Suprapubic skin (tissue), 4 donors: ENCODE data around the gene CREB3L4. TPM values are rescaled to one million over a fixed set of nuclear protein-coding genes. Genes with fewer than 3 reads are reported as not detected.

ENCODE experiments used
- DNase-seq, 2 donors: peaks; one replicate each; pipeline ENCODE4 v3.0.0-alpha.2; 2019; ENCODE audit warnings: low spot score in 2 of 2
- H3K27ac ChIP-seq: fragments of 200-600 bp; sonication (generic); one replicate; pipeline ENCODE4 v1.5.1; 2019
- H3K27me3 ChIP-seq: fragments of 200-600 bp; sonication (generic); one replicate; pipeline ENCODE4 v1.5.1; 2019
- H3K36me3 ChIP-seq: fragments of 200-600 bp; sonication (generic); one replicate; pipeline ENCODE4 v1.5.1; 2019
- H3K4me1 ChIP-seq: fragments of 200-600 bp; sonication (generic); one replicate; pipeline ENCODE4 v1.5.1; 2019
- H3K4me3 ChIP-seq: fragments of 200-600 bp; sonication (generic); one replicate; pipeline ENCODE4 v1.5.1; 2019; ENCODE audit warnings: mild to moderate bottlenecking
- H3K9me3 ChIP-seq: fragments of 200-600 bp; sonication (generic); one replicate; pipeline ENCODE4 v1.5.1; 2019
- EP300 ChIP-seq: sonication (generic); formaldehyde crosslinking; IDR thresholded peaks from one replicate; pipeline ENCODE4 v1.6.1; 2017; ENCODE audit warnings: antibody characterized with exemption
- POLR2A ChIP-seq, 2 donors: fragments of 450-650 bp; IDR thresholded peaks; one replicate each; pipeline ENCODE4 v1.6.1; 2017; ENCODE audit warnings: antibody characterized with exemption in 2 of 2, mild to moderate bottlenecking in 2 of 2, moderate library complexity in 2 of 2
- POLR2AphosphoS5 ChIP-seq, 3 donors: sonication (generic); formaldehyde crosslinking; IDR thresholded peaks; one replicate each; pipeline ENCODE4 v1.6.1; 2017; ENCODE audit warnings: antibody characterized with exemption in 3 of 3
- WGBS: methylation state at CpG from one replicate; pipeline ENCODE4 v1.1.5; 2018; 5-methylcytosine and 5-hydroxymethylcytosine counted together
- total RNA-seq, 4 donors: library from RNA; depleted of rRNA; stranded (reverse); fragments of >200 nt; gene quantifications; one replicate each; pipeline ENCODE4 v1.1.0, GENCODE V29; 2016
- TF ChIP-seq, protein P1 (sequence below), 2 donors: fragments of 200-600 bp in 1 of 2; fragments of 450-650 bp in 1 of 2; sonication (generic) in 1 of 2; IDR thresholded peaks; one replicate each; pipeline ENCODE4 v1.5.1; 2016 to 2019; ENCODE audit warnings: antibody characterized with exemption in 2 of 2, mild to moderate bottlenecking in 1 of 2, moderate library complexity in 1 of 2

Gene CREB3L4
- total RNA-seq, 4 donors from 2014 or later = 16.6 to 41.0 (median 20.3) TPM

DNA sequence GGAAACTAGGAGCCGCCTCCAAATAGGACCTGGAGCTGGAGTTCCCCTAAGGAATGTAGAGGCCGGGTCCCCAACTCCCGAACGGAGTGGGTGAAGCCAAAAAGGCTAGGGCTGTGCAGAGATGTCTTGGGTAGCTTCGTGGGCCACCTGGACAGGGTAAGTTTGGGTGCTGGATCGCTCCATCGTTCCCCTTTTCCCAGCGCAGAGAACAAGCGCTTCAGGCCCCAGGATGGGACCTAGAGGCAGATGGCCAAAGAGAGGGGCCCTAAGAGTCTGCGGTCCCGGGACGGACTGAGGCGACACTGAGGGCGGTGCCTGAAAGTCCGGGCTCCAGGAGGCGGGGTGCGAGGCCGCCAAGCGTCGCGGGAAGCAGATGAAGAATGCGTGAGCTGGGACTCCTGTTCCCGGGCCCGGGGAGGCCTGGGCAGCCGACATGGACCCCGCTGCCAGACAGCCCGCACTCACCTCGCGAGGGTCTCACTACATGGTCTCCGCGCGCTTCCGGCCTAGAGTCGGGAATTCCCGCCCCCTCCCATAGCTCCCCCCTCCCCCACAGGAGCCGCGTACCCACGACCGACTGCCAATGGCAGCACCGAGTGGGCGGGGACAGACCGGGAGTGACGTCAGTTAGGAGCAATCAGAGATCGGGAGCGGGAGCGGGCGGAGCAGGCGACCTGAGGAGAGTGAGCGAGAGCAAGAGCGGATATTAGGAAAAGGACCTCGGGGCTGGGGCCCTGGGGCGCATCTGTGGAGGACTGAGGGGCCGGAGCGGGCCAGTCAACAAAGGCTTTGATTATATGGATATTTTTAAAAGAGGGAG is 4.5 kb upstream of the CREB3L4 start, which contains the start of gene SLC39A1:
TSS of gene SLC39A1 (minus strand) at position 508 of the 820 bp plus-strand sequence. CDS start 822 bp downstream, outside the sequence.
- peaks cover 73% of the 10 kb centered on the region for H3K4me1 ChIP-seq
- peak within 1 kb of the TSS; percentile 95 for H3K27ac ChIP-seq
- H3K27me3 ChIP-seq = no peaks in the 10 kb centered on the region
- H3K4me3 ChIP-seq = peak within 1 kb of the TSS; percentile 70
- TF ChIP-seq, protein P1, sequence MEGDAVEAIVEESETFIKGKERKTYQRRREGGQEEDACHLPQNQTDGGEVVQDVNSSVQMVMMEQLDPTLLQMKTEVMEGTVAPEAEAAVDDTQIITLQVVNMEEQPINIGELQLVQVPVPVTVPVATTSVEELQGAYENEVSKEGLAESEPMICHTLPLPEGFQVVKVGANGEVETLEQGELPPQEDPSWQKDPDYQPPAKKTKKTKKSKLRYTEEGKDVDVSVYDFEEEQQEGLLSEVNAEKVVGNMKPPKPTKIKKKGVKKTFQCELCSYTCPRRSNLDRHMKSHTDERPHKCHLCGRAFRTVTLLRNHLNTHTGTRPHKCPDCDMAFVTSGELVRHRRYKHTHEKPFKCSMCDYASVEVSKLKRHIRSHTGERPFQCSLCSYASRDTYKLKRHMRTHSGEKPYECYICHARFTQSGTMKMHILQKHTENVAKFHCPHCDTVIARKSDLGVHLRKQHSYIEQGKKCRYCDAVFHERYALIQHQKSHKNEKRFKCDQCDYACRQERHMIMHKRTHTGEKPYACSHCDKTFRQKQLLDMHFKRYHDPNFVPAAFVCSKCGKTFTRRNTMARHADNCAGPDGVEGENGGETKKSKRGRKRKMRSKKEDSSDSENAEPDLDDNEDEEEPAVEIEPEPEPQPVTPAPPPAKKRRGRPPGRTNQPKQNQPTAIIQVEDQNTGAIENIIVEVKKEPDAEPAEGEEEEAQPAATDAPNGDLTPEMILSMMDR (IDR thresholded peaks at IDR 0.05) = no peak
- no peak for TF ChIP-seq EP300
- TF ChIP-seq POLR2A (IDR thresholded peaks at IDR 0.05) = peak in 1 of 2 donors; percentile 54
- peak in 1 of 3 donors; percentile 54 for TF ChIP-seq POLR2AphosphoS5 (IDR thresholded peaks at IDR 0.05)
- peak; percentile 99 for DNase-seq
- no peaks in the 10 kb centered on the region for H3K9me3 ChIP-seq
- H3K36me3 ChIP-seq = peaks cover 16% of the 10 kb centered on the region
- WGBS = under 1% methylated on average over 46 of the region's 54 CpGs

DNA sequence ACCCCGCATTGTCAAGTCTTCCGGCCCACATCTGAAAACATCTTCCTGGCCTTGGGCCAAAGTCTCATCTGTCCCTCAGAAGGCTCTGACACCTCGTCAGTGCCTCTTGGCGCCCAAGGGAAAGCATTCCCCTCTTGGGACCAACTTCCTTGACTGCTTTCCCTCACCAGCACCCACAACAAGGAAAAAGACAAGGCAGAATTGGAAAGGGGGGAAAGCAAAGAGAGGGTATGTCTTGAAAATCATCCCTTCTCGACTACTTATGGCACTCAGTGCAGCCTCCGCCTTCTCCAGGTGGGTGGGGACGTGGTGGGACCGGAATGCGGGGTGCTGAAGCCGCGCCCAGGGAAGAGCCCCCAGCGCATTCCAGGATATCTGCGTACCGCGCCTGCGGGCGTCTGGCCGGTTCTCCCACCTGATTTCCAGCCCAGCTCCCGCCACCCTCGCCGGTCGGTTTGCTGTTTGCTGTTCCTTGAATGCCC is 3.8 kb upstream of the CREB3L4 start:
- DNase-seq = peak; percentile 78 to 82
- no peak for TF ChIP-seq POLR2A (IDR thresholded peaks at IDR 0.05)
- TF ChIP-seq, protein P1 (IDR thresholded peaks at IDR 0.05) = no peak
- TF ChIP-seq EP300 = no peak
- no peak for TF ChIP-seq POLR2AphosphoS5 (IDR thresholded peaks at IDR 0.05)
- peak overlapping the region; percentile 95 for H3K27ac ChIP-seq
- no peaks in the 10 kb centered on the region for H3K9me3 ChIP-seq
- 1% methylated on average over 22 of the region's 22 CpGs for WGBS
- H3K36me3 ChIP-seq = peaks cover 16% of the 10 kb centered on the region
- H3K4me3 ChIP-seq = peak overlapping the region; percentile 70
- H3K27me3 ChIP-seq = no peaks in the 10 kb centered on the region
- H3K4me1 ChIP-seq = peaks cover 74% of the 10 kb centered on the region

DNA sequence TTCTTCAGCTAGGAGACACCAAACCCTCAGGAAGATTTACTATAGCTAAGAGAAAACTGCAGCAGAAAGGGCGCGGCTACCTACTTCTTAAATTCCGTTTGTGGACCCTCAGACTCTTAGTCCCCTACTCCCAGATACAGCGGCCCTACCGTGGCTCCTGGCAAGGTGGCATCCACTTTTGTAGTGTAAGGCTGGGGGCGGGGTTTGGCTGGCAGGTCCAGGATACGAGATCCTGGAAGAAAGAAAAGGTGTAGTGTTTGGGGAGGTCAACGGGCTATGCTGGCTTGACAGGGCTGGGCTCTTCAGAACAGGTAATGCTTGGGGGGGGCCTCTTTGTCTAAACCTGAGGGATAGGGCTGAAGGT is 280 bp downstream of the CREB3L4 start:
- Histone ChIP-seq H3K4me1 (peaks cover 36% of the 10 kb centered on the region), H3K4me3 (peak overlapping the region; percentile 52), H3K27me3 (no peaks in the 10 kb centered on the region), H3K27ac (peak overlapping the region; percentile 93), H3K9me3 (no peaks in the 10 kb centered on the region), H3K36me3 (peaks cover 5% of the 10 kb centered on the region)
- peak; percentile 81 to 88 for DNase-seq
- WGBS = under 1% methylated on average over 8 of the region's 8 CpGs
- TF ChIP-seq POLR2A (IDR thresholded peaks at IDR 0.05) = no peak
- TF ChIP-seq, protein P1 (IDR thresholded peaks at IDR 0.05) = no peak
- no peak for TF ChIP-seq EP300
- no peak for TF ChIP-seq POLR2AphosphoS5 (IDR thresholded peaks at IDR 0.05)

DNA sequence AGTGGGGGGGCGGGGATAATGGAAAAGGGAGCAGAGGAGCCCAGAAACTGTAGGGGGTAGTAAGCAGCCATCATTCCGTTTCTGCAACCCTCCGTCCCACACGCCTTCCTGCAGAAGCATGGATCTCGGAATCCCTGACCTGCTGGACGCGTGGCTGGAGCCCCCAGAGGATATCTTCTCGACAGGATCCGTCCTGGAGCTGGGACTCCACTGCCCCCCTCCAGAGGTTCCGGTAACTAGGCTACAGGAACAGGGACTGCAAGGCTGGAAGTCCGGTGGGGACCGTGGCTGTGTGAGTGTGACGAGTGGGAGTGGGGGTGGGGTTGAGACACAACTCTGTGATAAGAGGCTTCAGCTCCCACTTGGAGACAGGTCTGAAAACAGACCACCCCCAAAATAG is 706 bp downstream of the CREB3L4 start:
- no peaks in the 10 kb centered on the region for H3K27me3 ChIP-seq
- peaks cover 35% of the 10 kb centered on the region for H3K4me1 ChIP-seq
- 0% methylated on average over 11 of the region's 13 CpGs for WGBS
- H3K36me3 ChIP-seq = peaks cover 9% of the 10 kb centered on the region
- no peak for DNase-seq
- peak overlapping the region; percentile 93 for H3K27ac ChIP-seq
- no peaks in the 10 kb centered on the region for H3K9me3 ChIP-seq
- TF ChIP-seq POLR2AphosphoS5 (IDR thresholded peaks at IDR 0.05) = no peak
- no peak for TF ChIP-seq POLR2A (IDR thresholded peaks at IDR 0.05)
- TF ChIP-seq EP300 = no peak
- TF ChIP-seq, protein P1 (IDR thresholded peaks at IDR 0.05) = no peak
- peak overlapping the region; percentile 52 for H3K4me3 ChIP-seq

DNA sequence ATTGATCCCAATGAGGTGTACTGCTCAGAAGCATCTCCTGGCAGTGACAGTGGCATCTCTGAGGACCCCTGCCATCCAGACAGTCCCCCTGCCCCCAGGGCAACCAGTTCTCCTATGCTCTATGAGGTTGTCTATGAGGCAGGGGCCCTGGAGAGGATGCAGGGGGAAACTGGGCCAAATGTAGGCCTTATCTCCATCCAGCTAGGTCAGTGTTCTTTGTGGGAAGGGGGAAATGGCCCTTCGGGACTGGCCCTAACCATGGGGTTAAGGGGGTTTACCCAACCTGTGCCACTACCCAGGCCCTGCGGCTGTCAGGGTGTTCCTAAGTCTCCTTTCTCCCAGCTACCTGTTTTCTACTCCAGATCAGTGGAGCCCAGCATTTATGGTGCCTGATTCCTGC is 1.3 kb downstream of the CREB3L4 start:
- Histone ChIP-seq H3K27me3 (no peaks in the 10 kb centered on the region), H3K9me3 (no peaks in the 10 kb centered on the region), H3K4me3 (peak overlapping the region; percentile 52), H3K4me1 (peaks cover 32% of the 10 kb centered on the region), H3K27ac (peak overlapping the region; percentile 93), H3K36me3 (peaks cover 15% of the 10 kb centered on the region)
- TF ChIP-seq, protein P1 (IDR thresholded peaks at IDR 0.05) = no peak
- TF ChIP-seq POLR2A (IDR thresholded peaks at IDR 0.05) = no peak
- no peak for DNase-seq
- WGBS = 92% methylated on average over 2 of the region's 2 CpGs
